ENCODE results near the gene PDE4D.

GRCh38 chr5:59040024-59040803 lies 853.3 kb downstream of the PDE4D start:
- no peak for TF ChIP-seq FOXK2 (IDR thresholded peaks at IDR 0.05)
- TF ChIP-seq TARDBP (IDR thresholded peaks at IDR 0.05) = no peak
- TF ChIP-seq NFRKB (IDR thresholded peaks at IDR 0.05) = no peak
- TF ChIP-seq FOXM1 (IDR thresholded peaks at IDR 0.05; ENCODE audit: borderline replicate concordance) = no peak
- no peak for TF ChIP-seq SP1 (IDR thresholded peaks at IDR 0.05)

All from HEK293T (cell line).